Smooth muscle cell (in vitro differentiated cells): ENCODE results near the gene HHAT. TPM values are rescaled to one million over a fixed set of nuclear protein-coding genes. Genes with fewer than 3 reads are reported as not detected.
A peak's percentile ranks its signal among the peaks of the same experiment; 100 is the strongest.

Experiments used
- DNase-seq: peaks from one replicate; lab custom pipeline; 2025; ENCODE audit not compliant: unreplicated experiment; lab: John Stamatoyannopoulos, UW
- H2AFZ ChIP-seq: fragments of 200-600 bp; sonication (generic); 2 replicates; pipeline ENCODE4 v1.6.0; 2016; ENCODE audit warnings: antibody characterized with exemption, low read depth, mild to moderate bottlenecking
- H3F3A ChIP-seq: fragments of 200-600 bp; sonication (generic); 2 replicates; pipeline ENCODE4 v1.6.0; 2017; ENCODE audit warnings: antibody characterized with exemption, low read depth
- H3K27ac ChIP-seq: fragments of 200-600 bp; sonication (generic); 2 replicates; pipeline ENCODE4 v1.5.1; 2016; ENCODE audit warnings: low read depth, mild to moderate bottlenecking
- H3K27me3 ChIP-seq: fragments of 200-600 bp; sonication (generic); 2 replicates; pipeline ENCODE4 v1.6.1; 2016; ENCODE audit warnings: low read depth, mild to moderate bottlenecking
- H3K36me3 ChIP-seq: fragments of 200-600 bp; sonication (generic); 2 replicates; pipeline ENCODE4 v1.5.1; 2016; ENCODE audit warnings: low read depth
- H3K4me1 ChIP-seq: fragments of 200-600 bp; sonication (generic); 2 replicates; pipeline ENCODE4 v1.5.1; 2016; ENCODE audit warnings: low read depth
- H3K4me2 ChIP-seq: fragments of 200-600 bp; sonication (generic); 2 replicates; pipeline ENCODE4 v1.6.0; 2016; ENCODE audit warnings: mild to moderate bottlenecking
- H3K4me3 ChIP-seq: fragments of 200-600 bp; sonication (generic); 2 replicates; pipeline ENCODE4 v1.5.1; 2016; ENCODE audit warnings: mild to moderate bottlenecking
- H3K79me2 ChIP-seq: fragments of 200-600 bp; sonication (generic); 2 replicates; pipeline ENCODE4 v1.6.0; 2016; ENCODE audit warnings: low read depth, mild to moderate bottlenecking
- H3K9ac ChIP-seq: fragments of 200-600 bp; sonication (generic); 2 replicates; pipeline ENCODE4 v1.6.0; 2016; ENCODE audit warnings: low read depth
- H3K9me3 ChIP-seq: fragments of 200-600 bp; sonication (generic); replicated peaks from 2 replicates; pipeline ENCODE4 v1.5.1; 2016; ENCODE audit warnings: low read depth
- H4K20me1 ChIP-seq: fragments of 200-600 bp; sonication (generic); 2 replicates; pipeline ENCODE4 v1.6.0; 2016; ENCODE audit warnings: low read depth
- CTCF ChIP-seq: fragments of 200-600 bp; sonication (generic); IDR thresholded peaks from 2 replicates; pipeline ENCODE4 v1.5.1; 2017; ENCODE audit warnings: borderline replicate concordance, mild to moderate bottlenecking, antibody characterized with exemption; ENCODE audit not compliant: insufficient read depth, poor library complexity, severe bottlenecking
- WGBS: methylation state at CpG from one replicate; pipeline ENCODE4 v1.1.7; 2016; ENCODE audit warnings: low lambda C conversion rate; 5-methylcytosine and 5-hydroxymethylcytosine counted together
- polyA plus RNA-seq: library from polyadenylated mRNA; unstranded; fragments of >200 nt; fragmentation: Nextera tagmentation; extraction: Ambion mirVana; gene quantifications from 2 replicates; pipeline ENCODE4 v1.2.1, GENCODE V29; 2016
- total RNA-seq: library from RNA; depleted of rRNA; stranded (reverse); fragments of >200 nt; gene quantifications from 2 replicates; pipeline ENCODE4 v1.2.3, GENCODE V29; 2014

HHAT gene
- total and polyA plus RNA-seq, 2 experiments from 2014 or later = 4.6 to 9.8 TPM

DNA sequence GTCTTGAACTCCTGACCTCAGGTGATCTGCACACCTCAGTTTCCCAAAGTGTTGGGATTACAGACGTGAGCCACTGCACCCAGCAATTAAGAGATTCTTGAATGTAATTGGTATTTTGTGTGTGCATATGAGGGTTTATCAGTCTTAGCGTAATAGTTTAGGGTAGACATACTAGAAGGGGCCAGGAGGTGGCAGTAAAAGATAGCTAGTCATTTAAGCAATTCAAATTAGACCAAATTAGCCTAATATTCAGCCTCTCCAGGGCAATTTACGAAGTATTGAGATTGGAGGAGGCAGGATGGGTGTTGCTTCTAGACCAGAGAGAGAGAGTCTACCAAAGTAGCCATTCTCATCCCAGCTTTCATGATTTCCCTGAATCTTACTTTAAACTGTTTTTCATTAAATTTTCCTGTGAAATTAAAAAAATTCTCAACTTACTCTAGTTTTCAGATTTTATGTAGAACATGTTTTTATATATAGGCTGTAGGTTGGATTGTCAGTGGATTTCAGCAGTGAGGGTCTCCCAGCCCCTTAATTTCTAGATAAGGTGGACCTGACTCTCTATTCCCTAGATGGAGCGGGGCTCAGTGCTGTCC lies 119.7 kb downstream of the HHAT start:
- WGBS = 39% methylated on average over 4 of the region's 4 CpGs
- H3F3A ChIP-seq = no peaks in the 10 kb centered on the region
- H3K27me3 ChIP-seq = no peaks in the 10 kb centered on the region
- peaks cover 7% of the 10 kb centered on the region for H3K4me1 ChIP-seq
- DNase-seq = no peak
- no peaks in the 10 kb centered on the region for H3K79me2 ChIP-seq
- H2AFZ ChIP-seq = no peak overlapping the region
- H3K36me3 ChIP-seq = no peaks in the 10 kb centered on the region
- no peak overlapping the region for H3K27ac ChIP-seq
- no peak overlapping the region for H3K4me3 ChIP-seq
- H3K4me2 ChIP-seq = no peak overlapping the region
- H3K9me3 ChIP-seq = no peaks in the 10 kb centered on the region
- H4K20me1 ChIP-seq = no peaks in the 10 kb centered on the region
- no peak overlapping the region for H3K9ac ChIP-seq
- TF ChIP-seq CTCF = peak; percentile 73

- TF ChIP-seq CTCF = no peak
- H3K36me3 ChIP-seq = no peaks in the 10 kb centered on the region
- no peak overlapping the region for H3K9ac ChIP-seq
- no peaks in the 10 kb centered on the region for H3K79me2 ChIP-seq
- no peak overlapping the region for H2AFZ ChIP-seq
- no peaks in the 10 kb centered on the region for H3F3A ChIP-seq
- no peaks in the 10 kb centered on the region for H3K4me1 ChIP-seq
- WGBS = 73% methylated on average over 8 of the region's 8 CpGs
- H3K27me3 ChIP-seq = no peaks in the 10 kb centered on the region
- no peak for DNase-seq
- H3K27ac ChIP-seq = no peak overlapping the region
- H3K9me3 ChIP-seq = no peaks in the 10 kb centered on the region
- H3K4me3 ChIP-seq = no peak overlapping the region
- H4K20me1 ChIP-seq = no peaks in the 10 kb centered on the region
- H3K4me2 ChIP-seq = no peak overlapping the region
These were observed 127.3 kb downstream of the HHAT start for GRCh38 chr1:210455840-210456603.

GRCh38 chr1:210456731-210457255 lies 128.1 kb downstream of the HHAT start:
- Histone ChIP-seq H3K9me3 (no peaks in the 10 kb centered on the region), H3K79me2 (no peaks in the 10 kb centered on the region), H2AFZ (no peak overlapping the region), H3K27me3 (no peaks in the 10 kb centered on the region), H3K4me2 (no peak overlapping the region), H4K20me1 (no peaks in the 10 kb centered on the region), H3K27ac (no peak overlapping the region), H3K4me3 (no peak overlapping the region), H3F3A (no peaks in the 10 kb centered on the region), H3K4me1 (no peaks in the 10 kb centered on the region), H3K36me3 (no peaks in the 10 kb centered on the region), H3K9ac (no peak overlapping the region)
- no peak for DNase-seq
- WGBS = 98% methylated on average over 6 of the region's 6 CpGs
- TF ChIP-seq CTCF = no peak
